GOT3 (cell line): Measurements from ENCODE around the gene SMIM35.

Source experiments
- DNase-seq: peaks from one replicate; lab custom pipeline; 2025; ENCODE audit warnings: mixed read lengths; lab: John Stamatoyannopoulos, UW

Gene SMIM35

DNA sequence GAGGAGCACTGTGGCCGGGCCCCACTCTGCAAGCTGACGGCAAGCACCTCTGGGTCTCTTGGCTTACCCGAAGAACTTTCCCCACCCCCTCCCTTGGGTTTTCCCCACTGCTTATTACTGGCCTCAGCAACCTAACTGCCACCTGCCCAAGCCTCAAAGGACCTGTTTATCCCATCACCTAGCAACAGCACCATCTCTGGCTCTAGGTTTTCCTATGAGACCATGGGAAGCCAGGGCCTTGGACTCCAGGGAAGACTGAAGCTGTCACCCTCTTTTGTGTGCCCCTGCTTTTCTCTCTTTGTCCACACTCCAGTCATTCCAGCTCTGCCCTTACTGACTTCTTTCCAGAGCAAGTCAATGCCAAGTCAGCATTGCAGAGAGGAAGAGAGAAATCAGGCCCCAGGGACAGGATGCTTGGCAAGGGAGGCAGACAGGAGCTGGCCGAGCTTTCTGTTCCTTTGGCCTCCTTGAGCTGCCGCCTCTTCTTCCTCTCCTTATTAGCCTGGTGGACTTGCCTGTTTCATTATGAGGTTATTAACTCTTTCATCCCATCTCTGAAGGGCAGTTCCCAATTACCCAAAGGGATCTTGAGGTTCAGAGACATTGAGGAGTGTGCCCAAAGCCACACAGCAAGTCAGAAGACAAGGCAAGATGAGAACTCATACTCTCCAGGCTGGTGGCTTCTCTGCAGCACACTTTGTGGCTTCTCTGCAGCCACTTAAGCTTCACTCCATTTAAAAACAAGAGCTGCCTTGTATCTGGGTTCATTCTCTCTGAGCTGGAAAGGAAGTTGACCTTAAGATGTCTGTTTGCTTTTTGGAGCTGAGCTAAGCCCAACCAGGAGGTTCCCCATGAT lies at the start of gene SMIM35:
TSS of gene SMIM35 (minus strand) at position 51 of the 856 bp plus-strand sequence. CDS start 206 bp downstream, outside the sequence.
- no peak for DNase-seq

DNA sequence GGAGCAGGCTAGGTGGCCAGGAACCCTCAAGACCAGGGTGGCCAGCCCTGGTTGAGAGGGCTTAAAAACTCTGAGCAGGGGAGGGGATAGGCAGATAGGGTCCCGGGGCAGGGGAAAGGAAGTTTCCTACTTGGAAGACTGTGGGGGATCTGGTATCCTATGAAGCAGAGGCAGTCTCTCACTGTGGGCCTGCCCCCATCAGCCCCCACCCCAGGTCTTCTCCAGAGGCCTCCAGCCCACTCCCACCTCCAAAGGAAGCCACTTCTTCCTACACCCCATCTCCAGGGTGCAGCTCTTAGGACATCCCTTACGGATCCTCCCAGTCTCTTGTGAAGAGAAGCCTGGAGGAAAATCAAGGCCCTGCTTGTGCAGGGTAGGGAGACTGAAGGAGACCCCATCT lies 49.6 kb upstream of the SMIM35 start:
- no peak for DNase-seq

DNA sequence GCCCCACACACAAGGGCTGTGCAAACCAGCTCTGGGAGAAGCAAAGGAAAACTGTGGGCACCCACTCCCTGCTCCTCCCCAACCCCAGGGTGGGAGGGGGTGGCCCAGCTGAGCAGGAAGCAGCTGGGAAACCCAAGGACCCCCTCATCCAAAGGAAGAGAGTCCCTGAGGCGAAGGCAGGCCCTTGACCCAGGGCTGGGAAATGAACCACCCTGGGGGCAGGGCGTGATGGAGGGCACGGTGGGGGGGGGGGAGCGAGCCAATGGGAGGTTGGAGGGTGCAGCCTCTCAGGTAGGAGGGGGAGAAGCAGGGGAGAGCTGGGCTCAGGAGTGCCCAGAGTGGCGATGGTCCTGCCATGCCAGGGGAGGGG lies 49.0 kb upstream of the SMIM35 start:
- no peak for DNase-seq

DNA sequence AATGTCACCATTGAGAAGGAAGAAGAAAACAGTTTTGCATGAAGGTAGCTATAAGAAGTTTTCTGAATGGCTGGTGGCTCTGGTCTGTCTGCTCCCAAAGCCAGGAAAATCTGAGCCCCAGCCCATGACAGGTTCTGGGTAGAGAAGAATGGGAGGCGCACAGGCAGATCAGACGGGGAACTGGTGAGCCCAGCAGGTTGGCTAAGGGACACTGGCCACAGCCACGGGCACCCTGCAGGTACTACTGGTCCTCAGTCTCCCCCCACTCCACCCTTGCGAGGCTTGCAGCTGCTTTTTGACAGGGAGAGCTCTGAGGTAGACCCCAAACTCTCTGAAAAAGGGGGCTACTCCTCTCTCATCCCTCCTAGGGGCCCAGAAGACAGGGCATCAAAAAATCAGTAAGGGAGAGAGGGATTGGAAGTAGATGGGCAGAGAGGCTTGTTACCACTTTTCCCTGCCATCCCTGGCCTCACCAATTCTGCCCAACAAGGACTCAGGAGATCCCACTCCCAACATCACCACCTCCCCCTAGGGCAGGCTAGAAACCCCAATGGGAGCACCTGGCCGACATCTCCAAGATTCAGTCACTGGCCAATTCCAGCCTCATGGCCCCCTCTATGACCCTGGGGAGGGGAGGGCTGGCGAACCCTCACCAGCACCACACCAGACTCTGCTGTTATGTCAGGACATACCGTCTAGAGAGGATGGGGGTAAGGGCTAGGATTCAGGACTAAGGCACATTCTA lies 48.5 kb upstream of the SMIM35 start:
- no peak for DNase-seq

DNA sequence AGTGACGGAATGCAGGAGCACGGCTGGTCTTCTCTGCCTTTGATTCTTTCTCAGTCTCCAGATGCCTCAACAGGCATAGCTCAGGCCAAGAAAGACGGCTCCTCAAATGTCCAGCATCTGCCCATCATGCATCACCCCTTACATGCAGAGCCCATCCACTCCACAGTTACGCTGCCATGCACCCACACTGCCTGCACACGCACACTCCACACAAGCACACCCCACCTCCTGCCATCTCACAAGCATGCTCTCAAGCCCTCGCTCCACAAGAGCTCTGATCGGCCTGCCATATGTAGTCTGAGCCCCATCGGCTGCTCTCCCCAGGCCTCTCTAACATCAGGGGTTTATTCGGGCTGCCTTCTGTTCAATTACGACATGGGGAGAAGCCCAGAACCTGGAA lies 47.1 kb upstream of the SMIM35 start:
- DNase-seq = no peak

DNA sequence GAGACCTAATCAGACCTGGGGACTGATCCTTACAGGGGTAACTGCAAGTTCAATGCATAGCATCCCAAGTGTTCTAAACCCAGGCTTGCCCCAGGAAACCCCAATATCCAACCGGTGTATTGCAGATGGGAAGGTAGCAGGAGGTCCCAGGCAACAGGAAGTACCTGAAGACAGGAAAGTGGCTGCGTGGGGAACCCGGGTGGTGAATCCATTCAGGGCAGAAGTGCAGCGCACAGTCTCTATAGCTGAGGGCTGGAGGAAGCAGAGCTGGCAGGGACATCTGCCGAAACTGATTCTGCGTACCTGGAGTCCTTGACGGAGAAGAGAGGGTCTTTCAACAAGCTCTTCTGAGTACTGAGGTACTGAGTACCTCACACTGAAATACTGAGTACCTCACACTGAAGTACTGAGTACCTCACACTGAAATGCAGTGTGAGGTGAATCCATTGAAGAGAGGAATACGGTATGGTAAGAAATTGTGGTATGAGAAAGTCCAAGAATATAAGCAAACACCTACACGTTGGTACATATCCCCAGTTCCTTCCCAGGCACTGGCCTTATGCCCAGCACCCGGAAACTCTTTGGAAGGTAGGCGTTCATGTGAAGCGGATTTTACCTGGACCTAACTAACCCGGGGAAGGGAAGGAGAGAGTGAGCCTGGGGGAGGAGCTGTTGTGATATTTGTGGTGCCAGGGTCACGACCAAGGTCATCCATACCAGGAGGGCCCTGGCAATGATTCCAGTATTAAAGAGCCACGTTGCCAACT lies 45.8 kb upstream of the SMIM35 start:
- DNase-seq = no peak

DNA sequence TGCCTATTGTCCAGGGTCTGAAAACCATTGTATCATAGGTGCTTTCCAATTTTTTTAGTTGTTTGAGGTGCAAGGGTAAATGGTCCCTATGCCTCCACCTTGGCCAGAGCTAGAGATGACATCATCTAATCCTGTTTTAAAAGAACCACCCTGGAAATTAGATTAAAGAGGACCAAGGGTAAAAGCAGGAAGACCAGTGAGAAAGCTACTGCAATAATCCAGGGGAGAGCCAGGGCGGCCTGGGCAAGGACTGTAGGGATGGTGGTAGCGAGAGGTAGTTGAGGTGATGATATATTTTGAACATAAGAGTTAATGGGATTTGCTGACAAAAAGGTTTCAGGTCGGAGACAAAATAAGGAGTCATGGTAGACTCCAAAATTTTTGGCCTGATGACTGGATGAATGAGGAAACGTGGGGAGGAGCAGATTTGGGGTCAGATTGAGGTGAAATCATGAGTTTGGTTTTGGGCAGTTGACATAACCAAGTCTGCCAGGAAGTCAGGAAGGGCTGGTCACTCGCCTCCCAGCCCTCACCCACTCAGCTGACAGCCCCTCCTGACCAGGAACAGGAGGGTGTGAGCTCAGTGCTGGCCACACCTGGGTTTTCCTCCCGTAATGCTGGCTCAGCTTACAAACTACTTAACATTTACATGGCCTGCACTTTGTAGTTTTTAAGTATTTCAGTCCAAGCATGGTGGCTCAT lies 42.9 kb upstream of the SMIM35 start:
- no peak for DNase-seq

DNA sequence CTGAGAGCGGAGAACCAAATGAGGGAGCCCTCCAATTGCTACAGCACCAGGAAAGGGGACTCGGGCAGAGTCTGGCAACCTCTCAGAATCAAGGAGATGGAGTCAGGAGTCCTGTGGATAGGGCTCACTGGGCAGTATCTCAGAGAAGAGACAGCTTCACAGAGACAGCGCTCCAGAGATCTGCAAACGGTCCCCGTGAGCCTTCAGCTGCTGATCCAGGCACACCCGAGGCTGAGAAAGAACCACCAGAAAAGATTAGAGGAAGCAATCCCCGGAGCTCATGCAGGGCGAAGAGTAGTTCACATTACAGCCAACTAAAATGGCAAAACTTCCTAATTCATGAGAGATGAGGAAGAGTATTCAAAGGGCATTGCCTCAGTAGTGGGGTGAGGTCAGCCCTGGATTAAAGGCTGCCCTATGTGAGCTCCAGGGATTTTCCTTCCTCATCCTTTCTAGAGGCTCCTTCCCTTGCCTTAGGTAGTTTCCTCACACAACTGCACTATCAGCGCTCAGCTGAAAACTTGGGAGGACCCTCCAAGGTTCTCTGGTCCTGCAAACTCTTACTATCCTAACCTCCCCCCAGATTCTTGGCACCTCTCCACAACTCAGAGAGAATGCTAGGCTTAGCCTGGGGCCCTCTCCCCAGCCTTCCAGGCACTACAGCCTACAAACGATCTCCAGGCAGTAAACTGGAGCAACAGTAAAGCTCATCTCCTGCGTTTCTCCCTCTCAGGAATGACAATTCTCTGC lies 42.1 kb upstream of the SMIM35 start:
- DNase-seq = no peak

DNA sequence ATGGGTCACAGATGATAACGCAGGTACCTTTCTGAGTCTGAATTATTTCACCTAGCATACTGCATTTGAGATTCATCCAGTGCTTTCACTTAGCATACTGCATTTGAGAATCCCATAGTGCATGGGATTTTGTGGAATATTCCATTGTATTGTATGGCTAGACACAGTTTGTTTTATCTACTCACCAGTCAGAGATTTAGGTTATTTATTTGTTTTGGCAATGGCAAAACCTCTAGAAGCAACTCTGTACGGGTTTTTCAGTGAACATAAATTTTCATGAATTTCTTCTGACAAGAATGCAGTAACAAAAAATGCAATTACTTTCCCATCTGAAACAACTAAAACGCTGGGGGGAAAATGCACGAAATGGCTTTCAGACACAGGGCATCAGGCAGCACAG lies 41.5 kb upstream of the SMIM35 start:
- DNase-seq = no peak

DNA sequence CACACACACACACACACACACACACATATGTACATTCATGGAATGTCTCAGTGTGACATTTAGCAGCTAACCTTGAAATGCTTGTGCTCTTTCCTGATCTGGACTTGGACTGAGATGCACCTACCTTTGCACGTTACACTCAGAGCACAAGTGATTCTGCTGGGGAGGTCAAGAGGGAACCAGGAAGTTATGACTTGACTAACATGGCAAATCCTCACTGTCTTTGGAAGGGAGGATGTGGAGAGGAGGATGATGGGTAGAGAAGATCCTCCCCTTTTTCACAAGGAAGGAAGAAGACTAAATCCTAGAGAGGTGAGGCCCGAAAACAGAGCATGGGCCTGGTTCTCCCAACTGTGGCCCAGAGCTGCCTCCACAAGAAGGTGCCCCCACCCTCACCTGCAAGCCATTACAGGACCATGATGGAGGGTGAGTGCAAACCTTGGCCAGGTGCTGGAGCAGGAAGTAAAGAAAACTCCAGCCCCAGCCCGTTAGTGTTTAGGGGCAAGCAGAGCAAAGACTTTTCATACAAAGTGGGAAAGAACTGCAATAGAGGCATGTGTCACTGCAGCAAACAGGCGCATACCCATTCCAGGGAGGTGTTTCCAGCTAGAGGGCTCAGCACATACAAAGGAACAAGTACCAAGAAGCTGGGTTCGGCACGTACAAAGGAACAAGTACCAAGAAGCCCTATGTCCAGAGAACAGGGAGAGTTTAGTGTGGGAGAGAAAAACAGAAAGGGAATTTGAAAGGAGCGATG lies 39.5 kb upstream of the SMIM35 start:
- no peak for DNase-seq

DNA sequence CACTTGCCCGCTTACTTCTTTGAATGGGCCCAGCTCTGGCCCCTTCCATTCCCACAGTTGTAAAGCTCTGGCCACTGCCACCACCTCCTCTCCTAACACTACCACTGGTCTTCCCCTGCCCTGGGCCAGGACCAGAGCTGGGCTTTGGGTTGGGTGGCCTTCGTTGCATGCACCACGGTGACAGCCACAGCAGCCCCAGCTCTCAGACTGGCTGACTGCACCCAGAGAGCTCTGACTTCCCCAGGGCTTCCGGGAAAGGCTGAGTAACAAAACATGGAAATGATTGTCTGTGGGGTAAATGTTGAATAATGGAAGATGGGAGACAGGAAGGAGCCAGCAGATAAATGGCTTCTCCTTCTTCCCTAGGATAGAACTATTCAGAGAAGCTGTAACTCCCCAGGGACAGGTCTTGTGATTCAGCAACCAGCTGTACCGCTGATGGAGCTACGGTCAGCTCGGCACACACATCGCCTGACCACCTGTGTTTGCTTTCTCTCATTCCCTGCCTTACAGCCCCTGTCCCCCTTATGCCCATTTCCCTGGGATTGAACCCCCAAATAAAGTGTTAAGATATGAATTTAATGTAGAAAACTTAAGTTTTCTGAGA lies 38.3 kb upstream of the SMIM35 start:
- DNase-seq = no peak

DNA sequence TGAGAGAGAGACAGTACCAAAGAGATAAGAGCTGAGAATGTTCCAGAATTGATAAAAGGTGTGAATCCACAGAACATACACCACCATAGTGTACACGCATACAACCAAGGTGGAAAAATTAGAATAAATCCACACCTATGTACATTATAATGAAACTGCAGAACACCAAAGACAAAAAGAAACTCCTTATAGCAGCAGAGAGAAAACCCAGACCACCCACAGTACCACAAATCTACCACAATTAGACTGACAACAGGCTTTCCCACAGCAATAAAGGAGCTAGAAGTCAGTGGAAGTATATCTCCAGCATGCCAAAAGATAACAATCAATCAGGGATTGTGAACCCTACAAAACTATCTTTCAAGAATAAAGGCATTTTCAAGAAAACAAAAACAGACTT lies 34.0 kb upstream of the SMIM35 start:
- DNase-seq = no peak

DNA sequence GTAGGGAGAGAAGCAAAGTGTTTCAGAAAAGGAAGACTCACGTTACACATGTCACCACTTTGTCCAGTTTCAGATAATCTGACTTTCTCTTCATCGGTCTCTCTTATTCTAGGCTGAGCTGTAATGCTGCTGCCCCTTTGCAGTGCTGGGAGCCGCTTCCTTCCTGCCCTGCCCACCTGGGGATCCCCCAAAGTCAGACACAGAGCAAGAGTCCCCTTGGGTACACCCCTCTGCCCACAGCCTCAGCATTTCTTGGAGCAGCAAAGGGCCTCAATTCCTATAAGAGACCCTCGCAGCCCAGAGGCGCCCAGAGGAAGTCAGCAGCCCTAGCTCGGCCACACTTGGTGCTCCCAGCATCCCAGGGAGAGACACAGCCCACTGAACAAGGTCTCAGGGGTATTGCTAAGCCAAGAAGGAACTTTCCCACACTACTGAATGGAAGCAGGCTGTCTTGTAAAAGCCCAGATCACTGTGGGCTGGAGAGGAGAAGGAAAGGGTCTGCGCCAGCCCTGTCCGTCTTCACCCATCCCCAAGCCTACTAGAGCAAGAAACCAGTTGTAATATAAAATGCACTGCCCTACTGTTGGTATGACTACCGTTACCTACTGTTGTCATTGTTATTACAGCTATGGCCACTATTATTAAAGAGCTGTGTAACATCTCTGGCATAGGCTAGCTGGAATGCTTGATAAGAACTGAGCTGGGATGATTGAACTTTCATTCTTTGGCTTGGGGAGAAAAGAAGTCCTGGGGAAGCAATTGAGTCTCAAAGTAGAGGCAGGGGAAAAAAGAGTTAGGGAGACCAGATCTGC lies 31.2 kb upstream of the SMIM35 start:
- DNase-seq = no peak

DNA sequence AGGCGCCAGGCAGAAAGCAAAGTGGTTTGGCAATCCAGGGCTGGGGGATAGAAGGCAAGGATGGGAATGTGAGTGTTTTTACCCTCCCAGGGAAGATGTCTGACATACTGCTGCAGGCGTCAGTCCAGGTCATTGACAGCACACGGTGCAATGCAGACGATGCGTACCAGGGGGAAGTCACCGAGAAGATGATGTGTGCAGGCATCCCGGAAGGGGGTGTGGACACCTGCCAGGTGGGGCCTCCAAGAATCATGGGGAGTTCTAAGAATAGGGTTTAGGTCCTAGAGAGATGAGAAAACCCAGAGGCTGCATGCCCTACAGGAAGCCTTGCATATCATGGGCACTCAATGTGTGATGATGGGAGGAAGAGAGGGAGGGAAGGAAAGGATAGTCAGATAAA lies 28.3 kb upstream of the SMIM35 start:
- DNase-seq = no peak

DNA sequence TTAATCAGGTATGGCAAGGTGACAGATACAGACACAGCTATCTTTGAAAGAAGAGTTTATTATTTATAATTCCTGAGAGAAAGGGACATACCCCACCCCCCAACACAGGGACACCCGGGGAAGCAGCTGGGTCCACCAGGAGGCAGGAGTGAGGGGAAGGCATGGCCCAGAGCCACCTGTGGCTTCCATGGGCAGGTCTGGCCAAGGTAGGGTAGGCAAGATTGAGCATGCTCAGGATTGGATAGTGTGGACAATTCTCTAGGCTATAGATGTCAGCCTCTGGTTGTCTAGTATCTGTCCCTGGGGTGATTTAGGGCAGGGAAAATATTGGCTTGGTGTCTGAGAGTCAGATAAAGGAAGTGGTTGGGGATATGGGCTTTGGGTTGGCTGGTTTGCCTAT lies 27.5 kb upstream of the SMIM35 start:
- DNase-seq = no peak

DNA sequence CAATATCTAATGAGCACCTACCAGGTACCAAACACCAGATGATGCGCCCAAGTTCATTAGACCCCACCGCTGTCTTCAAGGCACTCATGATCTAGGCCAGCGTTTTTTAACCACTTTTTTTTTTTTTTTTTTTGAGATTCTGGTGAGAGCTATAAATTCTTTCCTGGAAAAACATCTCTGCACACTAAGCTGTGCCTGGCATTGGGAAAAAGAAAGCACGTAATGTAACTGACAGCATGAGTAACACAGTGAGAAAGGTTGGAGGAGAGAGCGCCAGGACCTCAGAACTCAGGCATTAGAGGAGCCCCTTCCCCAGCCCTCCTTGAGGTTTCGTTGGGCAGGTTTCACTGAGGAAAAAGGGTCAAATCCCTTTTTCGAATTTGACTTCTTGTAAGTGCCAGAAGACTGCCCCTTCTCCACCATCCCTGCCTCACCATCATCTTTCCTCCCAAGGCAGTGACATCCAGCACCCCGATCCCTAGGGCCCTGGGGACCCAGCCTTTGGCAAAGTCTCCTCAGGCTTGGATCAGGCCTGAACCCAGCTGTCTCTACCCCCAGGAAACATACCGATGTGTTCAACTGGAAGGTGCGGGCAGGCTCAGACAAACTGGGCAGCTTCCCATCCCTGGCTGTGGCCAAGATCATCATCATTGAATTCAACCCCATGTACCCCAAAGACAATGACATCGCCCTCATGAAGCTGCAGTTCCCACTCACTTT lies 26.1 kb upstream of the SMIM35 start:
- DNase-seq = no peak

DNA sequence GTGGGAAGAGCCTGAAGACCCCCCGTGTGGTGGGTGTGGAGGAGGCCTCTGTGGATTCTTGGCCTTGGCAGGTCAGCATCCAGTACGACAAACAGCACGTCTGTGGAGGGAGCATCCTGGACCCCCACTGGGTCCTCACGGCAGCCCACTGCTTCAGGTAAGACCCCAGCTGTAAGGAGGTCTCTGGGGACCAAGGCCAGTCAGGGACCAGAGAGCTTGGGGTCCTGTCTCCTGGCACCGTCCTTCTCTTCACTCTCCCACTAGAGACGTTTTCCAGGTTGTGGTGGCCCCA lies 24.9 kb upstream of the SMIM35 start:
- no peak for DNase-seq

DNA sequence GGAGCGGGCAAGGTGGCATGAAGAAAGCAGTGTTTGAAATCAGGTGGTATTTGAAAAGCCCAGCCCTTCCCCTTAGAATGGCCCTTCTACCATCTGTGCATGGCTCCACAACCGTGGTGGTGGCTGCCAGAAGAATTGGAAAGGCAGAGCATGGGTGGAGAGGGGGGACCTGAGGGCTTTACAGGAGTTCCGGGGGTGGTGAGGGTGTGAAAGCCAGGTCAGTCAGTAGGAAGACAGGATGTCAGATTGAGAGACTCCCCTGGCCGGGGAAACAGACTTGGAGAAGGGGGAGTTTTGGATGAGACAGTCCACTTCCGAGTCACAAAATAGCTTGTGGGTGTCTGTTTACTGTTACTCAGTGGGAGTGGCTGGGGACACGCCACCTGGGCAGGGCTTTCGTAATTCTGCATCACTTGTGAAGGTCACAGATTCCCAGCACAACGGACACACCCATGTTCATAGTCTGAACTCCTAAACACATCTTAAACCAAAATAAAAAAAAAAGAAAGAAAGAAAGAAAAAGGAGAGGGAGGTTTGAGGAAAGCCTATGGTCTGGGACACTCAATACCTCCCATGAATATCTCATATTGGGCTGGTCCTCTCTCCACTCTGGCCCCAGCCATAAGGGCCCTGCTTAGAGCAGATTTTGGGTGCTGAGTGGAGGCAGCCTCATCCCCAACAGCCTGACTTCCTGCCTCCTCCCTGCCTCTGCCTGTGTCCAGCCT lies 24.4 kb upstream of the SMIM35 start:
- DNase-seq = no peak
